Memory B cell (primary cell): ENCODE results near the gene FRMD4B.

Source experiments
- ATAC-seq: fragments of 150-1000 bp; cut with Tn5 transposase; 2 replicates; pipeline ENCODE4 v1.10.0; 2021; ENCODE audit warnings: low read depth, mild to moderate bottlenecking, moderate library complexity
- DNase-seq, 2 donors: peaks; one replicate each; pipeline ENCODE4 v3.0.0; 2022; ENCODE audit warnings: low spot score in 2 of 2
- H3K27ac Mint-ChIP-seq: one replicate; pipeline ENCODE4 v1.8.0; 2022; ENCODE audit warnings: mild to moderate bottlenecking, moderate library complexity, mixed read lengths
- H3K27me3 Mint-ChIP-seq: one replicate; pipeline ENCODE4 v1.8.0; 2022; ENCODE audit warnings: mixed read lengths
- H3K36me3 Mint-ChIP-seq: one replicate; pipeline ENCODE4 v1.8.0; 2022; ENCODE audit warnings: mild to moderate bottlenecking, mixed read lengths
- H3K4me1 Mint-ChIP-seq: one replicate; pipeline ENCODE4 v1.8.0; 2022; ENCODE audit warnings: mixed read lengths
- H3K4me3 Mint-ChIP-seq: one replicate; pipeline ENCODE4 v1.8.0; 2022; ENCODE audit warnings: mild to moderate bottlenecking, moderate library complexity, mixed read lengths
- H3K9me3 Mint-ChIP-seq: one replicate; pipeline ENCODE4 v1.8.0; 2022; ENCODE audit warnings: mixed read lengths

Gene FRMD4B

DNA sequence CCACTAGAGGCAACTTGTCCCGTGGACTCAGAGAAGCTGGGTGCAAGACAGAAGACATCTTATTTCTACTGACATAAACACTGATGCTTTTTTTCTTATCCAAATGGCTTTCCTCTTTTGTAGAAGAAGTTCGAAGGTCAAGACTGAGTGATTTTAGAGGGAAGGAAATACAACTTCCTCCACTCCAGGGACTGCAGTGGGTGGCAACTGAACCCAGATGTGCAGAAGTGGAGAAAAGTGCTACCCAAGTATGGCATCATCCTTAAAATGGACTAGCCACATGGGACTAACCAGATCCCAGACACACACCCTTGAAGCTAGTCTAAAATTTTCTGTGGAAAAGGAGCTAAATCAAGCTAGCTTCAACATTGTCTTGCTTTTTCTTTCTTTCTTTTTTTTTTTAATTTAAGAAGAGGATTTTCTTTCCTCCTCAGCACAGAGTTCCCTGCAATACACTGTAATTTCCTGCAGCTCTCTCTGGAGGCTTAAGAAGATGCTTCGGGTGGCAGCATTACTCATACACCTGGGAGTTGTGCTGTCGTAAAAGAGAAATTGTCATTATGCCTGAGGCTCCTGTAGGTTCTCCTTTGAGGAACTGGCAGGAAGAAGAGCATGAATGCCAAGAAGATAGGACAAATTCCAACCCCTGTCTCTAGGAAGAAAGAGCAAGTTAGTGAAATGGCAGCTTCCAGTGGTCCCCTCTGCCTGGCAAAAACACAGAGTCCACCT, 3.8 kb upstream of the FRMD4B start:
- Mint-ChIP-seq H3K27ac (no peak overlapping the region), H3K27me3 (peaks cover 16% of the 10 kb centered on the region), H3K4me3 (no peak overlapping the region), H3K9me3 (peaks cover 2% of the 10 kb centered on the region), H3K36me3 (no peaks in the 10 kb centered on the region), H3K4me1 (no peaks in the 10 kb centered on the region)
- ATAC-seq (no peak), DNase-seq (no peak)

DNA sequence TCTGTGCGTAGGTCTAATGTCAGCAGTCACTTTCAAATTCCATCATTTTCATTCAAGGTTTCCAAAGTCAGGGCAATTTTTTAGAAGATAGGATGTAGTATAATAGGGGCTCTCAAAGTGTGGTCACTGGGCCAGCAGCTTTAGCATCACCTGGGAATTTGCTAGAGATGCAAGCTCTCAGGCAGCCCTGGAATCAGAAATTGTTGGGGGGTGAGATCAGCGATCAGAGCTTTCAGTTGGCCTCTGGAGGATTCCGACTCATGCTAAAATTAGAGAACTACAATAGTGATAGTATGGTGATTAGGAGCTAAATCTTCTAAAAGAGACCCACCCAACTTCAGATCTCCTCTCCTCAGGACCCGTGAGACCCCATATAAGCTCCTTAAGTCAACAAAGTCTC, 2.4 kb upstream of the FRMD4B start:
- H3K27ac Mint-ChIP-seq: no peak overlapping the region
- peaks cover 1% of the 10 kb centered on the region for H3K9me3 Mint-ChIP-seq
- no peaks in the 10 kb centered on the region for H3K36me3 Mint-ChIP-seq
- ATAC-seq (no peak), DNase-seq (no peak)
- no peak overlapping the region for H3K4me3 Mint-ChIP-seq
- peaks cover 17% of the 10 kb centered on the region for H3K27me3 Mint-ChIP-seq
- H3K4me1 Mint-ChIP-seq: no peaks in the 10 kb centered on the region

DNA sequence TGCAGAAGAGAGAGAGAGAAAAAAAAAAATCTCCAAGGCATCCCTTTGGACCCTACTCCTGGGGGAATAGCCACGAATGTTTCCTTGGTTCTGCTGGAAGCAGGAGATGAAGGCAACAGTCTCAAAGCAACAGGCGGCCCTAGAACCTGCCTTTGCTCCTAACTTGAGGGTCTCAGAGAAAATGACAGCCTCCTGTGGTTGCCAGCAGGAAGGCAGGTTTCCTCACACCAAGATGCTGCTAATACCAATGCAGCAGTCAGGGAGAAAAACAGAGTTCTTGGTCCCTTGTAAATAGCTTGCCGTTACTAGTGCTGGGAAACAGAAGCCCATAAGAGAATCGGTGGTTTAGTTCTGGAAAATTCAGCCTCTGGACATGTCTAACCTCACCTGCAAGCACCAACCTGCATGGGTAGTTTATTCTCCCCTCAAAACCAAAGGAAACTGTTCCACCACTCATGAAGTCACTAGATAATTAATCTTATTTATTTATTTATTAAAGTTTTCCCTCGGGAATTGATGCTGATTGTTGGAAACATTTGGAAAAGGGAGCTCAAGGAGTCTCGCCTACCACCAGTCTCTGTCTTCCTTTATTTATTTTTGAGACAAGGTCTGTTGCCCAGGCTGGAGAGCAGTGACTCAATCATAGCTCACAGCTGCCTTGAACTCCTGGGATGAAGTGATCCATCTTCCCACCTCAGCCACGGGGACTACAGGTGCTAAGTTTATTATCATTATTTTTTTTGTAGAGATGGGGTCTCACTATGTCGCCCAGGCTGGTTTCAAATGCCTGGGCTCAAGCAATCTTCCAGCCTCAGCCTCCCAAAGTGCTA, 883 bp upstream of the FRMD4B start:
- no peaks in the 10 kb centered on the region for H3K4me1 Mint-ChIP-seq
- peaks cover 13% of the 10 kb centered on the region for H3K27me3 Mint-ChIP-seq
- no peaks in the 10 kb centered on the region for H3K36me3 Mint-ChIP-seq
- peak overlapping the region; percentile 51 for H3K4me3 Mint-ChIP-seq
- H3K9me3 Mint-ChIP-seq: no peaks in the 10 kb centered on the region
- no peak overlapping the region for H3K27ac Mint-ChIP-seq
- ATAC-seq (no peak), DNase-seq (no peak)

DNA sequence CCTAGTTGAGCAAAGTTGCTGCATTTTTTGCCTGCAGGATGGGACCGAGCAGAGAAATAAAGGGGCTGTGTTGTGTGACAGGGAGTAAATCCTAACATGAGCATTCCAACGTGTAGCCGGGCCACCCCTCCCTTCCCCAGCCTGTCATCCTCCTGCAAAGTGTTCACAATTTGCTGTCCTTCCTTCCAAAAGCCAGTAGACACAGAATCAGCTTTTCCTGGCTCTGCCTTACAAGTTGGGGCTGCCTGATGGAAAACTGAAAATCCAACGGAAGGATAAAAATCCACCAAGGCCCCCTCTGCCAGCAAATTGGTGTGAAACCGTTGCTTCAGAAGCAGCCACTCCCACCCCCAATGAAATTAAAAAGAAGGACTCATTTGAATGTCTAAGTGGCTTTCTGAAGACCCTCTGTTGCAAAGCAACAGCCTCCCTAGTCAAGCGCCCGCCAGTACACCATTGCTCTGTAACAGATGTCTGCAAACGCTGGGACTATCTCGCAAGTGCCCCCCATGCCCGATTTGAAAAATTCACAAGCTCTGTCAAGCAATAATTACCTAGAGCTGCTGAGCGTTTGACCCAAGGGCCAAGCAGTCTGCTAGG, 665 bp downstream of the FRMD4B start:
- H3K36me3 Mint-ChIP-seq: no peaks in the 10 kb centered on the region
- ATAC-seq (no peak), DNase-seq (no peak)
- H3K9me3 Mint-ChIP-seq: no peaks in the 10 kb centered on the region
- H3K27ac Mint-ChIP-seq: no peak overlapping the region
- no peak overlapping the region for H3K4me3 Mint-ChIP-seq
- H3K4me1 Mint-ChIP-seq: no peaks in the 10 kb centered on the region
- peaks cover 10% of the 10 kb centered on the region for H3K27me3 Mint-ChIP-seq

DNA sequence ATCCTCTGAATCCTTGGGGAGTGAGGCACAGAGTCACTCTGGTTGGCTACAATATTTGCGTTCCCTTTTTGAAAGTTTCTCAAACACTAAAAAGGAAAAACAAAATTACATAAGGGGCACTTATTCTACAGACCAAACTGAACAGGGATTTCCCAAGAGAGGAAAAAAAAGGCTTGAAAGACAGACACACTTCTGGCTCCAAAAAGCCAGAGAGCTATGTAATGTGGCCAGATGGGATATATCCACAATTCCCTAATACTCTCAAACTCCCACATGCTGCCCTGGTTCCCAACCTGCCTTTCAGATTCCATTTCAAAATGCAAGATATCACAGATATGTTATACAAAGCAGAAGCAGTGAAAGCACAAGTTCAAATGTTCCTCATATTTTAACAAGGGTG, 1.6 kb downstream of the FRMD4B start:
- peaks cover 10% of the 10 kb centered on the region for H3K27me3 Mint-ChIP-seq
- no peaks in the 10 kb centered on the region for H3K4me1 Mint-ChIP-seq
- H3K9me3 Mint-ChIP-seq: no peaks in the 10 kb centered on the region
- H3K4me3 Mint-ChIP-seq: no peak overlapping the region
- no peak for ATAC-seq
- H3K36me3 Mint-ChIP-seq: no peaks in the 10 kb centered on the region
- H3K27ac Mint-ChIP-seq: no peak overlapping the region
- DNase-seq: no peak

DNA sequence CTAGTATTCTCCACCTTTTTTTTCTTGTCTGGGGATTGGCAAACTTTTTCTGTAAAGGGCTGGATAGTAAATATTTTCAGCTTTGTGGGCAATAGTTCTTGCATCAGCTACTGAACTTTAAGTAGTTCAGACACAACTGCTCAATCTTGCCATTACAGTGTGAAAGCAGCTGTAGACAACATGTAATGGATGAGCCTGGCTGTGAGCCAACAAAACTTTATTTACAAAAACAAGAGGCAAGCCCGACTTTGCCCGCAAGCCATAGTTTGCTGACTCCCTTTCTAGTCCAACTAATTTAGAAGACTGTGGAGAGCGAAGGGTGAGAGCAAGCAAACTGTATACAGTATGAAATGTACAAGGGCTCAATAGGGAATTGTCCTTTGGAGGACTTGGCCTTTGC, 6.2 kb downstream of the FRMD4B start:
- H3K27ac Mint-ChIP-seq: no peak overlapping the region
- H3K4me1 Mint-ChIP-seq: no peaks in the 10 kb centered on the region
- no peaks in the 10 kb centered on the region for H3K36me3 Mint-ChIP-seq
- H3K9me3 Mint-ChIP-seq: peaks cover 3% of the 10 kb centered on the region
- no peak overlapping the region for H3K4me3 Mint-ChIP-seq
- ATAC-seq: no peak
- peaks cover 5% of the 10 kb centered on the region for H3K27me3 Mint-ChIP-seq
- no peak for DNase-seq

DNA sequence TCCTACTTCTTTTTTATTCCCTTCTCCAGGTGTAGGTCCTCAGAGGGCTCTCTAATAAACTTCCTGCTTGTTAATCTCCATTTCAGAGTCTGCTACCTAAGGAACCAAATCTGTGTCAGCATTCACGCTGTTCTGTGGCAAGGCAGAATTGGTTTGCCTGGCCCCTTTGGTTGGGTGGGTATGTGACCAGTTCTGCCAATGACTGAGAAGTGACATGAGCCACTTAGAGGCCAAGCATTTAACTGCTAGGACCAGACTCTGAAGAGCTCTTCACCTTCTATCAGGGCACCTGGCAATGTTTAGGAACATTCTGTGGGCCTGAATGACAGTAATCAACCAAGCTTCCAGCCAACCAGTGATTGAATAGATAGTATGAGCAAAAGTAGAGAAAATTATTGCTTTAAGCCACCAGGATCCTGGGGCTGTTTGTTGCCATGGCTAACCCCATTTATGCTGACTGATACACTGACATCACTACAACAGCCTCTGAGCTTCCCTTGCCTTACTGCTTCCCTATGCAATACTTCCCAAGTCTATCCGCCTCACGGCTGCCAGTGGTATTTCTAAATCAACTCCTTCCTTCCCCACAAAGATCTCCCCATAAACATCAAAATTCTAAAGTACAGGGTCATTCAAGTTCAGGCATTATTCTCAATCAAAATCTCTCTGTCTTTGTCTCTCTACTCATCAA, 7.6 kb downstream of the FRMD4B start:
- Mint-ChIP-seq H3K27me3 (peaks cover 4% of the 10 kb centered on the region), H3K36me3 (no peaks in the 10 kb centered on the region), H3K4me3 (no peak overlapping the region), H3K27ac (no peak overlapping the region), H3K4me1 (no peaks in the 10 kb centered on the region), H3K9me3 (peaks cover 3% of the 10 kb centered on the region)
- DNase-seq: no peak
- ATAC-seq: no peak

DNA sequence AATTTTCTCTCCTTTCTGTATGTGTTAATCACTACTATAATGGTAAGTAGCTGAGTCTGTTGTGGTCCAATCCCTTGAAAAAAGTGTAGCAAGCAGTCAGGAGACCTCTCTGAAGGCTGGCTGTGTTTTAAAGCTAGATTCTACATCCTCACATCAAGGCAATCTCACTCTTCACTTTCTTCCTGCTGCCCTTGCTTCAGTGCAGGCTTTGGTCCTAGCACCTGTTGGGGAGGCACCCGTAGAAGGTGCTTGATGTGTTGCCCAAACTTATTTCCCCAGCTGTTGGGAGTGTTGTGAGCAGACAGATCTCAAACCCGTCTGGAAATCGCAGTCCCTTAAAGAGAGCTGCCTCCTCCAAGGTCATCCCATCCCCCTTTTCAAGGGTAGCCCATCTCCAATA, 8.6 kb downstream of the FRMD4B start:
- Mint-ChIP-seq H3K4me1 (no peaks in the 10 kb centered on the region), H3K36me3 (no peaks in the 10 kb centered on the region), H3K4me3 (no peak overlapping the region), H3K27ac (no peak overlapping the region), H3K9me3 (peaks cover 3% of the 10 kb centered on the region), H3K27me3 (peaks cover 4% of the 10 kb centered on the region)
- DNase-seq: no peak
- ATAC-seq: no peak

DNA sequence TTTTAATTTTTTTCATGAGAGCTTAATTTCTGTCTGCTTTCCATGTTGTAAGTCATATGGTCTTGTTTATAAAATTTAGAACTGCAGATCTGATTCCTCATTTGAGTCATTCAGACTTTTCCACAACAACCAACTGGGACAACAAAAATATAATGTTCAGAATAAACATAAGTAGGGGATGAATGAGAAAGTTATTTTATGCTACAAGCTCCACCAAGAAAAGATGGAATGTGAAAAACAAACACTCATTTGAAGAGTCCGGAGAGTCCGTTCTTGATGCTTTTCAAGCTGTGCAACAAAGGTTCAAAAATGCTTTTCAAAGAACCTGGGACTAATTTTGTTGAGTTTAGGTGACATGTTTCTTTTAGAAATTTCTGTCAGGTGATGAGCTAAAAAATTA, 9.2 kb downstream of the FRMD4B start:
- H3K9me3 Mint-ChIP-seq: peaks cover 3% of the 10 kb centered on the region
- H3K27ac Mint-ChIP-seq: no peak overlapping the region

DNA sequence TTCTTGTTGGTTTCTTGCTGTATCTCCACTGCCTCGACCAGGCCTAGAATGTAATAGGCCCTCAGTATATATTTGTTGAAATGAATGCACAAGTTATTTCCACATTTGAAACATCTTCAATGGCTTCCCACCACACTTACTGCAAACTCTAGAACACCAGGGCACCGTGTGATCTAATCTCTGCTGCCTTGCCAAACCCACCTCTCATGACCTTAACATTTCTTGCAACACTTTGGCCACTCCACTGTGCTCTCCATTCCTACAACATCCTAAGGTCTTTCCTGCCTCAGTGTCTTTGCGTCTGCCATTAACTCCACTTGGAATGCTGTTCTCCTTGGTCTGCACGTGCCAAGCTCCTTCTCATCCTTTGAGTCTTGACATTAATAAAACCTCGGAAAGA, 14.1 kb downstream of the FRMD4B start:
- Mint-ChIP-seq H3K4me1 (peaks cover 13% of the 10 kb centered on the region), H3K4me3 (no peak overlapping the region), H3K9me3 (peaks cover 1% of the 10 kb centered on the region), H3K27me3 (peaks cover 7% of the 10 kb centered on the region), H3K27ac (no peak overlapping the region), H3K36me3 (no peaks in the 10 kb centered on the region)
- DNase-seq (no peak), ATAC-seq (no peak)

More for the DNA sequence above, 9.2 kb downstream of the FRMD4B start:
- no peaks in the 10 kb centered on the region for H3K4me1 Mint-ChIP-seq
- H3K36me3 Mint-ChIP-seq: no peaks in the 10 kb centered on the region
- peaks cover 4% of the 10 kb centered on the region for H3K27me3 Mint-ChIP-seq
- ATAC-seq (no peak), DNase-seq (no peak)
- no peak overlapping the region for H3K4me3 Mint-ChIP-seq

DNA sequence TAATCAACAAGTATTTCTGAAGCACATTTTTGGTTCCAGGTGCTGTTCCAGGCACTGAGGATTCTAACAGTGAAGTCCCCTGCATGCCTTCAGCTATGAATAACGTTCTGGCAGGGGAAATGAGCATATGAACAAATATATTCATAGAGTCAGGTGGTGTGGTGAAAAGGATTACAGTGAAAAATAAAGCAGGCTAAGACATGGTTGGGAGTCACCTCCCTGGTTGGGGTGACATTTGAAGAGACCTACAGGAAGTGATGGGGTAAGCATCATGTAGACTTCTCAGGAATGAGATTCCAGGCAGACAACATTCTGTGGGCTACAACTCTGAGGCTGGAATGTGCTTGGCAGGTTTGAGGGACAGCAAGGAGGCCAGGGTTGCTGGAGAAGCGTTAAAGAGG, 15.0 kb downstream of the FRMD4B start:
- ATAC-seq (no peak), DNase-seq (no peak)
- peaks cover 1% of the 10 kb centered on the region for H3K9me3 Mint-ChIP-seq
- no peaks in the 10 kb centered on the region for H3K36me3 Mint-ChIP-seq
- no peak overlapping the region for H3K27ac Mint-ChIP-seq
- H3K27me3 Mint-ChIP-seq: peaks cover 7% of the 10 kb centered on the region
- peaks cover 13% of the 10 kb centered on the region for H3K4me1 Mint-ChIP-seq
- no peak overlapping the region for H3K4me3 Mint-ChIP-seq

DNA sequence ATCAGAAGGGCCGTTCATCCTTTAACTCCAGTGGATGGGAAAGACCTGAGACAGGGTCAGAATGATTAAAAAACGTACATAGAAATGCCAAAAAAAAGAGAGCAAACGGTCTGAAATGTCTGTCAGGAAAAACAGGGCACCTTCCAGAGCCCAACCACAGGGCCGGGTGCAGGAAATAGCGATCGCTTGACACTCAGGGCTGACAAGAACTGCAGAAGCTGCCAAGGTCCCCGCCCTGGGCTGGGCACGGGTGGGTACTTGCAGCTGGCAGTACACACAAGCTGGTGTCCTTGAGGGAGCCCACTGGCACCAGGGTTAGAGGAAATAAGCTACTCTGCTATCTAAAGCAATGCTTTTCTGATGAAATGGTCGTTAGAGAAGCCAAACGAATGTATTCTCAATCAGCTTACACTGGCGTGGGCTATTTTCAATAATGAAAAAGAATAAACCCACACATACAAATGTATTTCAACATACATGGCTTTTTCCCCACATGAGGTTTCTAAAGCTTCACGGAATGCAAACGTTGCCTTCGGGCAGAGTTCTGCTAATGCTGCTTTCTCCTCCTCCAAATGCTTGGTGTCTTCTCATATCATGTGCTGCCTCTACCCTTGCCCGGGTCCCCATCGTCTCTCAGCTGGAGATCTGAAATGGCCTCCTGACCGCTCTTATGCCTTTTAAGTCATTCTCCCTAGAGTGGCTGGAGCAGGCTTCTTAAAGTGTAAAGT, 15.6 kb downstream of the FRMD4B start:
- Mint-ChIP-seq H3K4me1 (peaks cover 13% of the 10 kb centered on the region), H3K27me3 (peaks cover 7% of the 10 kb centered on the region), H3K4me3 (no peak overlapping the region), H3K9me3 (peaks cover 1% of the 10 kb centered on the region), H3K27ac (no peak overlapping the region), H3K36me3 (no peaks in the 10 kb centered on the region)
- ATAC-seq (peak; percentile 35), DNase-seq (no peak)

DNA sequence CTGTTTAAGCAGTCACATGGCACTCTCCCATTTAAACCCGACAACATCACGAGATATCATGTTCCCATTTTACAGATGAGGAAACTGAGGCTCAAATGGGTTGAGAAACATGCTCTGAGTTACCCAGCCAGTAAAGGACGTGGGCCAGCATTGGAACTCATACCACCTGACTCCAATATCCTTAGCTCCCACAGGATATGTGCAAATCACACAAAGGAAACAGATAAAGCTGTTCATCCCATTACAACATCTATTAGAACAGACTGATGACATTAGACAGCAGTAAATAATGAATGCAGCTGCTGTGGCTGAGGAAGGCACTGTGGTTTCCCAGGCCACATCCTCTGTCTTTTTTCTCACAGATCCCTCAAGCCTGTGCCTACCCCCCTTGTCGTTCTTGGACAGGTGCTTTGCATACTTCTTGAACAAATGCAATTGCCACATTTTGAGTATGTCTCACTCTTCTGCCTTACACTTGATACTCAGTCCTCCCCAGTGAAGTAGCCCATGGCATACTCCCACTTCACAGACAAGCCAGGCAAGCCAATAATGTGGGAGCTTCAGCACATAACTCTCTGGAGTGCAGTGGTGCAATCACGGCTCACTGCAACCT, 17.7 kb downstream of the FRMD4B start:
- Mint-ChIP-seq H3K4me3 (no peak overlapping the region), H3K4me1 (peaks cover 13% of the 10 kb centered on the region), H3K27ac (peak overlapping the region; percentile 72), H3K27me3 (peaks cover 4% of the 10 kb centered on the region), H3K9me3 (no peaks in the 10 kb centered on the region), H3K36me3 (no peaks in the 10 kb centered on the region)
- DNase-seq (no peak), ATAC-seq (peak; percentile 88)
